ENCODE data around the gene BARHL1. TPM values are rescaled to one million over a fixed set of nuclear protein-coding genes. Genes with fewer than 3 reads are reported as not detected.

Gene BARHL1
- total RNA-seq, 4 donors from 2014 or later: not detected

GRCh38 chr9:132582786-132583583 is 579 bp downstream of the BARHL1 start:
- no peak overlapping the region for H3K4me3 ChIP-seq
- WGBS: 24% methylated on average over 10 of the region's 37 CpGs
- H3K9me3 ChIP-seq: no peaks in the 10 kb centered on the region
- H3K36me3 ChIP-seq: no peaks in the 10 kb centered on the region
- H3K27ac ChIP-seq (replicated peaks in 1 of 4): no peak overlapping the region
- H3K27me3 ChIP-seq: peaks cover 18 to 100% (median 98%) of the 10 kb centered on the region in 4 donors
- TF ChIP-seq POLR2AphosphoS5 (IDR thresholded peaks at IDR 0.05) (no peak), CTCF (IDR thresholded peaks at IDR 0.05) (no peak), POLR2A (IDR thresholded peaks at IDR 0.05; ENCODE audit: low read depth) (no peak), EP300 (IDR thresholded peaks at IDR 0.05) (no peak)
- no peak for DNase-seq (ENCODE audit: extremely low spot score)
- intact Hi-C loops (cut with DNase I): no loop called here
- H3K4me1 ChIP-seq: peaks cover 7 to 44% (median 23%) of the 10 kb centered on the region in 4 donors

- 2% methylated on average over 8 of the region's 8 CpGs for WGBS
- intact Hi-C loops (cut with DNase I): no loop called here
- Histone ChIP-seq H3K4me1 (peaks cover 7 to 44% (median 23%) of the 10 kb centered on the region in 4 donors), H3K27ac (replicated peaks in 1 of 4) (no peak overlapping the region), H3K4me3 (no peak overlapping the region), H3K36me3 (no peaks in the 10 kb centered on the region), H3K27me3 (peaks cover 18 to 100% (median 97%) of the 10 kb centered on the region in 4 donors), H3K9me3 (no peaks in the 10 kb centered on the region)
- no peak for TF ChIP-seq POLR2AphosphoS5 (IDR thresholded peaks at IDR 0.05)
- no peak for TF ChIP-seq EP300 (IDR thresholded peaks at IDR 0.05)
- TF ChIP-seq CTCF (IDR thresholded peaks at IDR 0.05): no peak
- no peak for TF ChIP-seq POLR2A (IDR thresholded peaks at IDR 0.05; ENCODE audit: low read depth)
- DNase-seq (ENCODE audit: extremely low spot score): no peak
Measured at GRCh38 chr9:132583584-132584304, 1.3 kb downstream of the BARHL1 start.

- no peaks in the 10 kb centered on the region for H3K36me3 ChIP-seq
- no peak overlapping the region for H3K4me3 ChIP-seq
- DNase-seq (ENCODE audit: extremely low spot score): no peak
- 9% methylated on average over 30 of the region's 30 CpGs for WGBS
- H3K9me3 ChIP-seq: no peaks in the 10 kb centered on the region
- intact Hi-C loops (cut with DNase I): no loop called here
- no peak overlapping the region for H3K27ac ChIP-seq (replicated peaks in 1 of 4)
- TF ChIP-seq POLR2AphosphoS5 (IDR thresholded peaks at IDR 0.05): no peak
- no peak for TF ChIP-seq POLR2A (IDR thresholded peaks at IDR 0.05; ENCODE audit: low read depth)
- no peak for TF ChIP-seq EP300 (IDR thresholded peaks at IDR 0.05)
- no peak for TF ChIP-seq CTCF (IDR thresholded peaks at IDR 0.05)
- peaks cover 7 to 49% (median 32%) of the 10 kb centered on the region in 4 donors for H3K4me1 ChIP-seq
- peaks cover 18 to 100% (median 97%) of the 10 kb centered on the region in 4 donors for H3K27me3 ChIP-seq
Measured at GRCh38 chr9:132584601-132585560, 2.5 kb downstream of the BARHL1 start.

GRCh38 chr9:132585954-132586829 is 3.8 kb downstream of the BARHL1 start:
- H3K4me3 ChIP-seq: no peak overlapping the region
- intact Hi-C loops (cut with DNase I): no loop called here
- H3K4me1 ChIP-seq: peaks cover 7 to 49% (median 42%) of the 10 kb centered on the region in 4 donors
- DNase-seq (ENCODE audit: extremely low spot score): no peak
- no peaks in the 10 kb centered on the region for H3K9me3 ChIP-seq
- peaks cover 10 to 100% (median 96%) of the 10 kb centered on the region in 4 donors for H3K27me3 ChIP-seq
- no peak overlapping the region for H3K27ac ChIP-seq (replicated peaks in 1 of 4)
- TF ChIP-seq POLR2AphosphoS5 (IDR thresholded peaks at IDR 0.05) (no peak), POLR2A (IDR thresholded peaks at IDR 0.05; ENCODE audit: low read depth) (no peak), EP300 (IDR thresholded peaks at IDR 0.05) (no peak), CTCF (IDR thresholded peaks at IDR 0.05) (no peak)
- WGBS: 3% methylated on average over 19 of the region's 42 CpGs
- H3K36me3 ChIP-seq: no peaks in the 10 kb centered on the region
